SK-N-MC (cell line): ENCODE data around the gene ZNF587B.

Source experiments
- EZH2 ChIP-seq: fragments of 200-600 bp; sonication (generic); IDR thresholded peaks from one replicate; pipeline ENCODE4 v1.6.1; 2017; ENCODE audit warnings: antibody characterized with exemption
- POLR2AphosphoS5 ChIP-seq: IDR thresholded peaks from 2 replicates; pipeline ENCODE4 v1.6.1; 2012; ENCODE audit warnings: mild to moderate bottlenecking, low read depth, low read length, borderline replicate concordance

DNA sequence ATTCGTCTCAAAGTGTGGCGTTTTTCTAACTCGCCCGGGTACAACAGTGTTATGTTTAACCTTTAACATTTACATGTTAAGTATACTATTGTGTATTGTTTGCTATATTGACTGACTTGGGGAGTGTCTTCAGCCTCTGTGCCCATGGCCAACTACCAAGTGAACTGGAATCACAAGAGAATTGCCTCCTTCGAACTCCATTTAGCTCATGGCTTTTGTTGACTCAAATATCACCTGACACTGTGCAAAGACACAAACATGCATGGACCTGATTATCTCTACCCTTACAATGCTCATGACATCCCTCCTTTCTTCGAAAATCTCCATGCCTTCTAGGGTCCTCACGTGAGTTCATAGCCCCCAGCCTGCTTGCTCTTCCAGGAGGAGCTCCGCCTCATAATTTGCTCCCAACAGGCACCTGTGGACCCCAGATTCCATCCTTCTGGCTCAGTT, 58.0 kb downstream of the ZNF587B start:
- TF ChIP-seq EZH2 (no peak), POLR2AphosphoS5 (no peak)
